Anterior cingulate cortex (tissue), 58 donors: ENCODE measurements around the gene TTC22.
A peak's percentile ranks its signal among the peaks of the same experiment; 100 is the strongest.

Experiments used
- DNase-seq, 58 donors: peaks; one replicate each; lab custom pipeline; 2025; lab: John Stamatoyannopoulos, UW

The TTC22 gene

DNA sequence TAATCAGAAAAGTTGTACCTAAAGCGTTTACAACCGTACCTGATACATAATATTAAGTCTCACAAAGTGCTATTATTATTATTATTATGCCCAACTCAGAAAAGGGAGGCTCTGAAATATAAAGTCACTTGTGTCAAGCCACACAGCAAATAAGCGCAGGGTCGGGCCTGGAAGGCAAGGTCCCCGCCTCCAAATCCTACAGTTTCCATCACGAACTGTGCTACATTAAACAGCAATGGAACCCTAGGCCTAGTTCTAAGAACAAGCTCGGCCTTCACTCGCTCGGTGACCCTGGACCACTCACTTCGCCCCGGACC lies 37.3 kb downstream of the TTC22 start:
- no peak for DNase-seq

DNA sequence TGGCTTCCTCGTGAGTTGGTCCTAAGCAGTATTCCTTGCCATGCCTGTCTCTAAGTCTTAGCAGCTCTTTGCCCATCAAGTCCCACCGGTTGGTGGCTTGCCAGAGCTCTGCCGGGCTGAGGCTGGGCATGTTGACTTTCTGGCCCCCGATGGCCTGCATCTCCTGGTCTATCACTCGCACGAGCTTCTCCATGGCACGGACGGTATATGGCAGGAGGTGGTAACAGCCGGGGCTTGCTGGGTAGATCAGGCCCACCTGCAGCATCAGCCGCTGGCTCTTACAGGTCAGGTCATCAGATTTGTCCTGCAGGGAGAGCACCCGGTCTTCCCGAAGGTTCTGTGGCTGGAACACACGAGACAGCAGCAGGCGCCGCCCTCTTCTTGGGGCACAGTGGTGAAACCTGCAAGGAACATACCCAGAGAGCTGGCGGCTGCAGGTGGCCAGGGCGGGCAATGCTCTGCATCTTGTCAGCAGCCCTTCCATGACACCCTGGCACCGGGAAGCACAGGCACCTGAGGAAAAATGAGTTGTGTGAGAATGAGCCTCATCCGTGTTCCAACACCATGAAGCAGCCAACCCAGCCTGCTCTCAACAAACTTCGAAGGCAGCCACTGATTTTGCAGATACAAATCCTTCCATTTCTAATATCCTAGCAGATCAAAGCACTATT lies 42.3 kb downstream of the TTC22 start:
- no peak for DNase-seq

GRCh38 chr1:54757833-54758232 lies 43.3 kb downstream of the TTC22 start:
- no peak for DNase-seq

DNA sequence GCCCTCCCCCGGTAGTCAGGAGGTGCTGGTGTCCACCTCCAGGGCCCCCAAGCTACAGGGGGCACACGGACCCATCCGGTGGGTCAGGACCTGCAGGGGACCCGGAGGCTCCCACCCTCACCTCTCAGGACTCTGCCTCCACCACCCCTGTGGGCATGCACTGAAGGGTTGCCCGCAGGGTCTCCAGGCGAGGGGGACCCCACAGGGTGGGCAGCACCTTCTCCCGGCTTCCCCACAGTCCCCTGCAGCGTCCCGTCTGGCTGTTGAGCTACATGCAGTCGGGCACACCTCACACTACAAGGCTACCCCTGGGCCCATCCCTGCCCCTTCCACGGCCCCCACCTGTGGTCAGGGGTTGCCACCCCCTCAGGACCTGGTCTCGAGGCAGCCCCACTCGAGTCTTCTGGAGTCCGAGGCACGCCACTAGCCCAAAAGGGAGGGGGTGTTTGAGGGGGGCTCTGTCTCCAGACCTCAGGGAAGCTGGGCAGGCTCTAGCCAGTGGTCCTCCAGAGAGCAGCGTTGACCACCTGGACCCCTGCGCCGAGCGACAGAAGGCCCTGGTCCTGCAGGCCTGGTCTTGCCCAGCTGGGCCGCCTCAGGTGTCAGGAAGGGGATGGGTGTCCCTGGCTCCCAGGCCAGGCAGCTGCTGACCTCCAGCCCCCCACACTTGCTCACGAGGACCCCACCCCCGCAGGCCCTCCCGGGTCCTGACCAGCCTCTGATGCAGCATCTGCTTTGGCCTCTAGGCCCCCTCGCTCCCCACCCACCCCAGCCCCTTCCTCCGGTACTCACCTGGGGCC lies 46.4 kb downstream of the TTC22 start:
- DNase-seq: no peak

DNA sequence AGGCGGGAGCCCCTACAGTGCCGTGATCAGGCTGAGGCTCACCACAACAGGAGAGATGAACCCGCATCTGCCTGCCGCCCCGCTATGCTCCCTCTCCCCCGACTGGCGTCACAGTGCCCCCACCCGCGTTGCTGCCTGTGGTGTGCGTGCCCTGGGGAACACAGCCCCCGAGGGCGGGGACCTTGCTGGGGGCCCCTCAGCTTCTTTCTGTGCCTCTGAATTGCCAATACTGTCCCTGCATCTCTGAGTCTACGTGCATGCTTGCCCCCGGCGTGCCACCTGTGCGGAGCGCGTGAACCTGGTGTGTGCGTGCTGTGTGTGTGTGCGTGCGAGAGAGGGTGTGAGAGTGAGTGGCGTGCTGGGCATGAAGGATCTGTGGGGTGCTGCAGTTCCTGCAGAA lies 47.1 kb downstream of the TTC22 start:
- DNase-seq: no peak

DNA sequence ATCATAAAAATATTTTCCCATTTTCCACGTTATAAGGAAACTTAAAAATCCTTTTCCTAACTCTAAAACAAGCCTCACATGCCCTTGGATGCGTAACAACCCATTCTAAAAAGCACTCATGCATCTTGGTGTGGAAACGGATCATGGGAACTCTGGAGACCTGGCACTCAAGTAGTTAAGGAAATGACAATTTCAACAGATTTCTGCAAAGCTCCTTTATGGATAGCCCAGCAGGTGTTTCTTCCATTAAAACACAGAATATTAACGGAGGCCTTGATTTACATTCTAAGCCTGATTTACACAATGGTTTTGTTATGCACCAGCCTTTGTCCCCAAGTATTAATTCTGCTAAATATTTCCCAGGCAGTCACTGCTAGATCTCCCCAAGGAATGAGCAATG lies 49.7 kb downstream of the TTC22 start:
- no peak for DNase-seq

DNA sequence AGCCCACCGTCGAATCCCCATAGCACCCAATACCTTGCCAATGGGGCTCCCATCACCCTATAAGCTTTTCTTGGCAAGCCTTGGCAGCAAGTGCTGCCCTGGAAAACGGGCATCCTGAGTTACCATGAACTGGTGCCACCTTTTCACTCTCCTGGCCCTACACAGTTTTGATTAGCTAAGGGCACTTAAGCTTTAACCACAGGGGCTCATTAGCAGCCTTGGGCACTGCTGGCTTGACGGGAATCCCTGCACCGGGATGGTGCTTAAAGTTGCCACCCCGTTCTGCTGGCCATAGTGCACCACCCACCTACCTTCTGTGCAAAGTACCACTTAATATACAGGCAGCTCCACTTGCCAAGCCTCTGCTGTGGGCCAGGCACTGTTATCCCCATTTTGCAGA lies 50.5 kb downstream of the TTC22 start:
- DNase-seq: no peak

DNA sequence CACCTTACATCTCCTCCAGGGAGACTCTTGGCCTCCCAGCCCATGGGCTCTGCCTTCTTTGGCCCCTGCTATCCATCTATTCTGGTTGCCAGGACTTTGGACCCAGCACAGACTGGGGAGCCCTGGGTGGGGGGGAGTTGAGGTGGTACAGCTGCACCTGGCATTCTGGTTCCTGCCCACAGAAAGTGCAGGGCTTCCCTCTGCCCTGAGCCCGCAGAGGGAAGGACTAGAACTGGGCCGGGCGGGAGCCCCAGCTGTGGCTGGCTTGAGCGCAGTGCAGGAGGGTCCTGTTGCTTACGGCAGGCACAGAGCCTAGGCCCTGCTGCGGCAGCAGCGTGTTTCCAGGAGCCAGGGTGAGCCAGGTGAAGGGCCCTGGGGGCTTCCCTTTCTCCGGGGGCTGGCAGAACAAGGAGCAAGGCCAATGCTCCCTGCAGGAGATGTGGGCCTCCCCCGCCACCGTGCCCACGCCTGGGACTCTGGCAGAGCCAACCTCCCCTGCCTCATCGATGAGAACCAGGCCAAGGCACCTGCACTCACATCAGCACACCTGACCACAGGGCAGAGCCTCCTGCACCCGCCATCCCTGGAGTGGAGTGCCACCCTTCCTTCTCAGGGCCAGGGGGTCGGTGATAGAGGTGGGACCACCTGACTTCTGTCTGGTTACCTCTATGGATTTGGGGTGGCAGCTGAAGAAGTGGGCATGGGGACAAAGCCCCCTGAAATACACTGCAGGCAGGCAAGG lies 52.9 kb downstream of the TTC22 start:
- DNase-seq: no peak

DNA sequence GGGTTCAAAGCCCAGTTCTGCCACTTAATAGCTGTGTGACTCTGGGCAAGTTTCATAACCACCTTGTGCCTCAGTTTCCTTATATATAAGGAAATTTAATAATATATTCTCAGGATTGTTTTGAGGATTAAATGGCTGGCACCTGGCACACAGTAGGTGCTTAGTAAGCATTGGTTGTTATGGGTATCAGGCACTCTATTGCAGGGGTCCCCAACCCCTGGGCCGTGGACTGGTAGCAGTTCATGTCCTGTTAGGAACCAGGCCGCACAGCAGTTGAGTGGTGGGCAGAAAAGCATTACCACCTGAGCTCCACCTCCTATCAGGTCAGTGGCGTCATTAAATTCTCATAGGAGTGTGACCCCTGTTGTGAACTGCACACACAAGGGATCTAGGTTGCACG lies 55.3 kb downstream of the TTC22 start:
- no peak for DNase-seq

GRCh38 chr1:54745274-54745673 lies 55.8 kb downstream of the TTC22 start:
- no peak for DNase-seq

DNA sequence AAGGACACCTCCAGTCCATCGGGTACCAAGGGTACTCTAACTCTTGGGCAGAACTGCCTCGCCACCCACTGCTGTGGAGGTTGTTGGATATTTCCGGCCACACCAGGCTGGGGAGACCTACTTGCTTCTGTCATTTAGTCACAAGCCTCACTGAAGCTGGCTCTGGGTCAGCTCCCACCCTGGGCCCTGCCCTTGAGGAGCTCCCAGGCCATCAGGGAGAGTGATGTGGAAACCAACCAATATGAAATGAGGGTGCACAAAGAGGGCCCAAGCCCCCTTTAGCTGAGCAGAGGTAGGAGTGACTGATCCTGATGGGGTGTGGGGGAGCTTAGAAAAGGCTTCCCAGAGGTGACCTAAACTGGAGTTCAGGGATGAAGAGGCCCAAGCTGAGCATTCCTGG lies 56.4 kb downstream of the TTC22 start:
- no peak for DNase-seq

DNA sequence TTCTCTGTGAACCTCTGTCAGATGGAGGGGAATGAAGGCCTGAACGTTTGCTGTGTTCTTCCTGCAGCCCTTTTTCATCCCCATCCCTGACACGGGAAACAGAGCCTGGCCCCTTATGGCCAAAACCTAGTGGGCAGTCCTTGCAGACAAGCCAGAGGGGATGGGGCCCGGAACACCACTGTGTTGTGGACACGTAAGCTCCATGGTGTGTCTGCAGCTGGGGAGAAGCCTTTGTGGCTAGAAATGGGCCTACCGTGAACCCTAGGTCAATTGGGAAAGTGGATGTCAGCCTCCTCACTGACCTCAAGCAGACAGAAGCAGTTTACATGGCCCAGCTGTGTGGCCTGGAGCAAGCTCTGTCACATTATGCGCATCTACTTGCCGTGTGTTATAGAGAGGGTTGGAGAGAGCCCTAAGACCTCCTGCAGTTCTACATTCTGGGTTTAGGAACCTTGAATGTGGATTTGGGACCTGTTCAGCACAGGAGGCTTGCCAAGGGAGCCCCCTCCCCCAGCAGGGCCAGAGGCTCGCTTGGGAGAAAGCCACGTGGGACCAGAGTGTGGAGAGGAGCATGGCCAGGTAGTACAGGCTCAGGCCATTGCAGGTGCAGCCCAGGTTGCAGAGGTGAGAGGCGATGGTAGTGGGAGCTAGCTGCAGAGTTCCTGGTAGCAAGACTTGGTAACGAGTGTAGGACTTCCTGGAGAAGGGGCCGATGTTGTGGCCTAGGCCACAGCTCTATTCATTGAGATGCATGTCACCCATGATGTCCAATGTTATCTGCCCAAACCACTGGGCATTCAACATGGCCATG lies 57.5 kb downstream of the TTC22 start:
- no peak for DNase-seq

GRCh38 chr1:54742282-54742681 lies 58.8 kb downstream of the TTC22 start:
- DNase-seq: peak in 1 of 58 donors; percentile 7

DNA sequence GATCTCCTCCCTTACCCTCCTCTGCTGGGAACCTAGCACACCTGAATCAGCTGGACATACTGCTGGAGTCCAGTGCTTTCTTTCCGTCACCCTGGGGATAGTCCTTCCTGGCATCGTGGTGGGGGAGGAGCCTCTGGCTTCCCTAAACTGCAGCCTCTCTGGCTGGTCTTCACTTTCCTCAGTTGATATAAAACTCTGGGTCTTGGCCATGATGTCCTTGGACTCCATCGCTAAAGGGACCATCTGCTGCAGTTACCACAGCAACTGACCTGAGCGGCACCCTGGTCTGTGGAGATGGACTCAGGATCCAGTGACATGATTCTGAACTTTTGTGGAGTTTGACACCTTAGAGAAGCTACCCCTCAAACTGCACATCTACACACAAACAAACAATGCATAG lies 59.6 kb downstream of the TTC22 start:
- no peak for DNase-seq

GRCh38 chr1:54738244-54738643 lies 62.9 kb downstream of the TTC22 start:
- no peak for DNase-seq

GRCh38 chr1:54736685-54737084 lies 64.4 kb downstream of the TTC22 start:
- no peak for DNase-seq
